NCI-H2081 treated with DMSO at 0.1 percent for 48 hours (cell line): ENCODE results near the gene FOXC2.

Experiments
- DNase-seq: peaks from one replicate; lab custom pipeline; 2025; lab: John Stamatoyannopoulos, UW

FOXC2 gene

DNA sequence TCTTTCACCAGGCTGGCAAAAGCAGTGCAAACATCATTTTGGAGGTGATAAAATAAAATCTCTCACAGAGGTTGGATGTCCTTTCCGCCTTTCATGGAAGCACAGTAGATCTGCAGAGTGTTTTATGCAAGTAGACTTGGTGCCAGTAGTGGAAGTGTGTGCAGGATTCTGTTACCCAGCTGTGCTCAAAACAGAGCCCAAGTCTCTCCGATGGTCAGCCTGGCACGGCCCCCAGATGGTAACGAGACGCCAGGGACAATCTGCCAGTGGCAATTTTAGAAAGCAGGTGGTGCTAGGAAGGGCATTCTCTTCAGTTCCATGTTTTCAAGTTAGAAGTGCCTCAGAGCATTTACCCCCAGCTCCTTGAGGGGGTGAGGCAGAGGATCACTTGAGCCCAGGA is 10.1 kb upstream of the FOXC2 start:
- DNase-seq = no peak

- DNase-seq = no peak
Observed at GRCh38 chr16:86557587-86557986, 9.0 kb upstream of the FOXC2 start.

- no peak for DNase-seq
Observed at GRCh38 chr16:86558355-86559193, 8.1 kb upstream of the FOXC2 start.

- DNase-seq = no peak
Observed at GRCh38 chr16:86559802-86560305, 6.8 kb upstream of the FOXC2 start.

GRCh38 chr16:86562356-86562755 is 4.3 kb upstream of the FOXC2 start:
- no peak for DNase-seq

- DNase-seq = no peak
Observed at GRCh38 chr16:86563469-86564345, 2.9 kb upstream of the FOXC2 start.

GRCh38 chr16:86565181-86565631 is 1.4 kb upstream of the FOXC2 start:
- no peak for DNase-seq

- no peak for DNase-seq
Observed at GRCh38 chr16:86565644-86566511, 751 bp upstream of the FOXC2 start.

DNA sequence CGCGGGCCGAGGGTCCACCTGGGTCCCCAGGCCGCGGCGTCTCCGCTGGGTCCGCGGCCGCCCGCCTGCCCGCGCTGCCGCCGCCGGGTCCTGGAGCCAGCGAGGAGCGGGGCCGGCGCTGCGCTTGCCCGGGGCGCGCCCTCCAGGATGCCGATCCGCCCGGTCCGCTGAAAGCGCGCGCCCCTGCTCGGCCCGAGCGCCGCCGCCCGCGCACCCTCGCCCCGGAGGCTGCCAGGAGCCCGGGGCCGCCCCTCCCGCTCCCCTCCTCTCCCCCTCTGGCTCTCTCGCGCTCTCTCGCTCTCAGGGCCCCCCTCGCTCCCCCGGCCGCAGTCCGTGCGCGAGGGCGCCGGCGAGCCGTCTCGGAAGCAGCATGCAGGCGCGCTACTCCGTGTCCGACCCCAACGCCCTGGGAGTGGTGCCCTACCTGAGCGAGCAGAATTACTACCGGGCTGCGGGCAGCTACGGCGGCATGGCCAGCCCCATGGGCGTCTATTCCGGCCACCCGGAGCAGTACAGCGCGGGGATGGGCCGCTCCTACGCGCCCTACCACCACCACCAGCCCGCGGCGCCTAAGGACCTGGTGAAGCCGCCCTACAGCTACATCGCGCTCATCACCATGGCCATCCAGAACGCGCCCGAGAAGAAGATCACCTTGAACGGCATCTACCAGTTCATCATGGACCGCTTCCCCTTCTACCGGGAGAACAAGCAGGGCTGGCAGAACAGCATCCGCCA is 504 bp downstream of the FOXC2 start:
- no peak for DNase-seq

DNA sequence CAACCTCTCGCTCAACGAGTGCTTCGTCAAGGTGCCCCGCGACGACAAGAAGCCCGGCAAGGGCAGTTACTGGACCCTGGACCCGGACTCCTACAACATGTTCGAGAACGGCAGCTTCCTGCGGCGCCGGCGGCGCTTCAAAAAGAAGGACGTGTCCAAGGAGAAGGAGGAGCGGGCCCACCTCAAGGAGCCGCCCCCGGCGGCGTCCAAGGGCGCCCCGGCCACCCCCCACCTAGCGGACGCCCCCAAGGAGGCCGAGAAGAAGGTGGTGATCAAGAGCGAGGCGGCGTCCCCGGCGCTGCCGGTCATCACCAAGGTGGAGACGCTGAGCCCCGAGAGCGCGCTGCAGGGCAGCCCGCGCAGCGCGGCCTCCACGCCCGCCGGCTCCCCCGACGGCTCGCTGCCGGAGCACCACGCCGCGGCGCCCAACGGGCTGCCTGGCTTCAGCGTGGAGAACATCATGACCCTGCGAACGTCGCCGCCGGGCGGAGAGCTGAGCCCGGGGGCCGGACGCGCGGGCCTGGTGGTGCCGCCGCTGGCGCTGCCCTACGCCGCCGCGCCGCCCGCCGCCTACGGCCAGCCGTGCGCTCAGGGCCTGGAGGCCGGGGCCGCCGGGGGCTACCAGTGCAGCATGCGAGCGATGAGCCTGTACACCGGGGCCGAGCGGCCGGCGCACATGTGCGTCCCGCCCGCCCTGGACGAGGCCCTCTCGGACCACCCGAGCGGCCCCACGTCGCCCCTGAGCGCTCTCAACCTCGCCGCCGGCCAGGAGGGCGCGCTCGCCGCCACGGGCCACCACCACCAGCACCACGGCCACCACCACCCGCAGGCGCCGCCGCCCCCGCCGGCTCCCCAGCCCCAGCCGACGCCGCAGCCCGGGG is 1.3 kb downstream of the FOXC2 start:
- no peak for DNase-seq

GRCh38 chr16:86568677-86569623 is 2.3 kb downstream of the FOXC2 start:
- DNase-seq = no peak

DNA sequence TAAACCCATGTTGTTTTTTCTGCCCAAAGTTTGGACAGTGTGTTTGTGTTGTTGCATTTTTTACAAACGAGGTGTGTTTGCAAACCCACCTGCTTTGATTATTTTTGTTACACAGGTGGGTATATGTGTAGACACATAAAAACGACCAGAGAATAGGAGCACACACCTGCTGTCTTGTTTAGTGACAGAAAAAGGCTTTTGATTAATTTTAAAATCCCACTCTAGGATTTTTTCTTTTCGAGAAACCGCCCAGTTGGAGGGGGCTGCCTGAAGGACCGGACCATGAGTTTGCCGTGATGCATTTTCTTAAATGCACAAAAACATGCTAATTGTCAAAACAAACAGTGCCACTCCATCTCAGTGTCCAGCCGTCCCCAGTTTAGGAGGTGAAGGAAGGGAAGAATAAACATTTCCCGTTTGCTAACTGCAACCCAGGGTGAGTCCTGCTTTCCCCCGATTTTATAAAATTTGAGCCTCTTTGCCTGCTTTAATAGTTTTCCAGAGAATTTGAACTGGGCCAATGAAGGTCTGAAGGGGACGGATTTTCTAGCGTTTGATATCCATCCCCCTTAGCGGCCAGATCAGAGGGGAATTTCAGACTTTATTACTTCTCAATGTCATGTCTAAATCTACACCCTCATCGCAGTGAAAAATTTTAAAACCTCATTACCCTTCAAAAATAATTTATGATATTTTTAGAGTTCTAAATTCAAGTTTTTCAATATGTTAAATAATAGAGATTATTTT is 3.2 kb downstream of the FOXC2 start:
- no peak for DNase-seq

GRCh38 chr16:86570558-86571529 is 4.2 kb downstream of the FOXC2 start:
- no peak for DNase-seq

DNA sequence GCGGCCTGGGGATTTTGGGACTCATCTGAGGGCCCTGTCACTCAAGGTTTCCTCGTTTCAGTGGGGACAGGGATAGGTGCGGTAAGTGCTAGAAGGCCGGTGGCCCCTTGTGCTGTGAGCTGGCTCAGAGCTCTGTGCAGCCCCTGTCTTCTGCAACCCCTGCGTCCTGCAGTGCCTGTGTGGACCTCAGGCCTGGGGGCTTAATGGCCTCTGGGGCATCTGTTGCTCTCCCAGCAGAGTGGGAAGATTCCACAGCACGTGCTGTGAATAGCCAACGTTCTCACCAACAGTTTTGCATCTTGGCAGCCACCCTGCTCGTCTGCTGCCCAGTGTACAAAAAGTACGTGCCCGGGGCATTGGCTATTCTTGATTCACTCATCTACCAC is 4.9 kb downstream of the FOXC2 start:
- no peak for DNase-seq

DNA sequence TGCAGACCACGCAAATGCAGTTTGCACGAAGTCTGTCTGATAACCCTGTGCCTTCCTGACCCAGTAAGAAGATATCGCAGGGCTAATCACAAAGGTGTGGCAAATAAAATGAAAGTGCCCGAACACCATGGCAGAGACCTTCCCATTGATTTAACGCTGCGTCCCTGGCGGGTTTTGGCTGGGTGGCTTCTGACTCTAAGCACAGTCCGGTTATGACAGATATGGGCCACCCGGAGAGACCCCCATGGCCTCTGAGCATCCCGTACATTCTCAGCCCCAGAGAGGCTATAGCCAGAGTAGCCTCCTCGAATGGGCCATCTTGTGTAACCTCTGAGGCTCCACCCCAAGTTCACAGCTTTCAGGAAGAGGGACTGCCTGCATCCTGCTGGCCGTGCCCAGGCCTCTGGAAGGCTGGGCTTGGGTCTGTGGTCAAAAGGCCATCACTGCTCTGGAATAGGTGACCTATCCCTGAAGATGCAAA is 5.5 kb downstream of the FOXC2 start:
- no peak for DNase-seq

DNA sequence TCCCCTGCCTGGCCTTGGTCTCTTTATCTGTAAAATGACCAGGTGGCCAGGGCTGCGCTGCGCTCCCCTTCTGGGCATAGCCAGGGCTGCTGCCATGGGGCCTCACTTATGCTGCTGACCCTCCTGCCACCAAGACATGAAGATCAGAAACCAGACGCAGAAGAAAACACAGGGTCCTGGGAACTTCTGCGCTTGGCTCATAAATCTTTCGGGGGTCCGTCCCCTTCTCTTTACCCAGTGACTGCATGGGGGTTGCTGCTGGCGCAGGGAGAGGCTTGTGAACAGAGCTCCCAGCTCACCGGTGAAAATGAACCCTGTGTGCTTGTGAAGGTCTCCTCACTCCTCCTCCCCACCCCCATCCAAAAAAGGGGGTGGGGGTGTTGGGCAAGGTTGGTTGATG is 6.0 kb downstream of the FOXC2 start:
- no peak for DNase-seq

- no peak for DNase-seq
Observed at GRCh38 chr16:86573215-86573614, 6.6 kb downstream of the FOXC2 start.
